ENCODE data around the gene CHD2.

The CHD2 gene

DNA sequence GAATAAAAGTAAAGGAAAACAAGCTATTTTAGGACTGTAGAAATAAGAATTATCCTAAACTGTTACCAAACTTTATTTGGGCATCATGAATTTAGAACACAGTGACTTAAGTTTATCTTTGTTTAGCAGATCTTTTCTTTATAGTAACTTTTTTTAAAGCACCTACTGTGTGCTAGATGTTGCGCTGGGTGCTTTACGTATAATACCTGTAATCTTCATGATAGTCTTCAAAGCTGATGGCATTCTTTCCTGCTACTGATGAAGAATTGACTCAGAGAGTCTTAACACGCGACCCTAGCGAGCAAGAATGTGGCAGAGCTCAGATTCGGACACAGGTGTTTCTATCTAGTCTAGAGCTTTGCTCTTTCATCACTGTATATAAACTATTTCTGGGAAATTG lies 53.9 kb downstream of the CHD2 start:
- Histone ChIP-seq H3K27me3 (ENCODE audit: insufficient read depth, low read length, poor library complexity) (no peaks in the 10 kb centered on the region), H3K9ac (ENCODE audit: low read depth, low read length) (no peak overlapping the region), H3K4me1 (ENCODE audit: insufficient read depth, low read length) (no peaks in the 10 kb centered on the region), H3K27ac (ENCODE audit: low read length) (no peak overlapping the region), H3K79me2 (ENCODE audit: insufficient read depth, low read length) (peaks cover 67% of the 10 kb centered on the region), H3K4me2 (ENCODE audit: insufficient read depth, low read length) (no peak overlapping the region), H3K4me3 (ENCODE audit: low read depth in 1 of 2, low read length in 2 of 2) (no peak overlapping the region), H3K9me3 (ENCODE audit: insufficient read depth, low read length, severe bottlenecking) (peaks cover 9% of the 10 kb centered on the region), H3K36me3 (ENCODE audit: insufficient read depth, low read length) (peaks cover 100% of the 10 kb centered on the region), H2AFZ (ENCODE audit: low read depth, low read length) (no peak overlapping the region), H4K20me1 (ENCODE audit: insufficient read depth, low read length) (no peaks in the 10 kb centered on the region)
- ATAC-seq (ENCODE audit: insufficient read depth, low read depth), result no peak
- TF ChIP-seq CTCF (IDR thresholded peaks at IDR 0.05; ENCODE audit: borderline replicate concordance, extremely low read depth, low read length, poor library complexity, severe bottlenecking) (no peak), EZH2 (IDR thresholded peaks at IDR 0.05; ENCODE audit: borderline replicate concordance, low read depth, low read length, severe bottlenecking) (no peak)
- DNase-seq, result no peak

GRCh38 chr15:92954578-92954977 lies 54.5 kb downstream of the CHD2 start:
- no peaks in the 10 kb centered on the region for H4K20me1 ChIP-seq (ENCODE audit: insufficient read depth, low read length)
- H3K4me3 ChIP-seq (ENCODE audit: low read depth in 1 of 2, low read length in 2 of 2), result no peak overlapping the region
- H3K4me2 ChIP-seq (ENCODE audit: insufficient read depth, low read length), result no peak overlapping the region
- H2AFZ ChIP-seq (ENCODE audit: low read depth, low read length), result no peak overlapping the region
- H3K4me1 ChIP-seq (ENCODE audit: insufficient read depth, low read length), result no peaks in the 10 kb centered on the region
- ATAC-seq (ENCODE audit: insufficient read depth, low read depth), result no peak
- no peak overlapping the region for H3K9ac ChIP-seq (ENCODE audit: low read depth, low read length)
- no peaks in the 10 kb centered on the region for H3K27me3 ChIP-seq (ENCODE audit: insufficient read depth, low read length, poor library complexity)
- peak; percentile 17 for DNase-seq
- peaks cover 72% of the 10 kb centered on the region for H3K79me2 ChIP-seq (ENCODE audit: insufficient read depth, low read length)
- TF ChIP-seq CTCF (IDR thresholded peaks at IDR 0.05; ENCODE audit: borderline replicate concordance, extremely low read depth, low read length, poor library complexity, severe bottlenecking) (peak; percentile 49), EZH2 (IDR thresholded peaks at IDR 0.05; ENCODE audit: borderline replicate concordance, low read depth, low read length, severe bottlenecking) (no peak)
- H3K36me3 ChIP-seq (ENCODE audit: insufficient read depth, low read length), result peaks cover 100% of the 10 kb centered on the region
- H3K27ac ChIP-seq (ENCODE audit: low read length), result no peak overlapping the region
- peaks cover 3% of the 10 kb centered on the region for H3K9me3 ChIP-seq (ENCODE audit: insufficient read depth, low read length, severe bottlenecking)

GRCh38 chr15:92955706-92956105 lies 55.6 kb downstream of the CHD2 start:
- Histone ChIP-seq H2AFZ (ENCODE audit: low read depth, low read length) (no peak overlapping the region), H4K20me1 (ENCODE audit: insufficient read depth, low read length) (no peaks in the 10 kb centered on the region), H3K9ac (ENCODE audit: low read depth, low read length) (no peak overlapping the region), H3K27ac (ENCODE audit: low read length) (no peak overlapping the region), H3K4me2 (ENCODE audit: insufficient read depth, low read length) (no peak overlapping the region), H3K4me1 (ENCODE audit: insufficient read depth, low read length) (no peaks in the 10 kb centered on the region), H3K36me3 (ENCODE audit: insufficient read depth, low read length) (peaks cover 100% of the 10 kb centered on the region), H3K9me3 (ENCODE audit: insufficient read depth, low read length, severe bottlenecking) (no peaks in the 10 kb centered on the region), H3K27me3 (ENCODE audit: insufficient read depth, low read length, poor library complexity) (no peaks in the 10 kb centered on the region), H3K79me2 (ENCODE audit: insufficient read depth, low read length) (peaks cover 80% of the 10 kb centered on the region), H3K4me3 (ENCODE audit: low read depth in 1 of 2, low read length in 2 of 2) (no peak overlapping the region)
- TF ChIP-seq EZH2 (IDR thresholded peaks at IDR 0.05; ENCODE audit: borderline replicate concordance, low read depth, low read length, severe bottlenecking) (no peak), CTCF (IDR thresholded peaks at IDR 0.05; ENCODE audit: borderline replicate concordance, extremely low read depth, low read length, poor library complexity, severe bottlenecking) (no peak)
- ATAC-seq (ENCODE audit: insufficient read depth, low read depth) (no peak), DNase-seq (no peak)

DNA sequence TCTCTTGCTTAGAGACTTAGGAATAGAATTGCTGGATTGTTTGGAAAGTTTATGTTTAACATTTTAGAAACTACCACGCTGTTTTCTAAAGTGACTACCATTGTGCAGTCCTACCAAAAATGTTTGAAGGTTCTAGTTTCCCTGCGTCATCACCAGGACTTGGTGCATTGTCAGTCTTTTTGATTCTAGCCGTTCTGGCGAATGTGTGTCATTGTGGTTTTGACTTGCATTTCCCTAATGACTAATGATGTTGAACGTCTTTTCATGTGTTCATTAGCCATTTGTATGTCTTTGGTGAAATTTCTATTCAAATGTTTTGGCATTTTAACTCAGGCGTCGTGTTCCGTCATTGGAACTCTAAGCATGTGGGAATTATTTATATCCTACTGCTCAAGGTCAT lies 58.0 kb downstream of the CHD2 start:
- Histone ChIP-seq H3K4me2 (ENCODE audit: insufficient read depth, low read length) (no peak overlapping the region), H3K9me3 (ENCODE audit: insufficient read depth, low read length, severe bottlenecking) (no peaks in the 10 kb centered on the region), H3K9ac (ENCODE audit: low read depth, low read length) (no peak overlapping the region), H3K4me1 (ENCODE audit: insufficient read depth, low read length) (no peaks in the 10 kb centered on the region), H3K4me3 (ENCODE audit: low read depth in 1 of 2, low read length in 2 of 2) (no peak overlapping the region), H4K20me1 (ENCODE audit: insufficient read depth, low read length) (no peaks in the 10 kb centered on the region), H3K36me3 (ENCODE audit: insufficient read depth, low read length) (peaks cover 100% of the 10 kb centered on the region), H3K27ac (ENCODE audit: low read length) (no peak overlapping the region), H2AFZ (ENCODE audit: low read depth, low read length) (no peak overlapping the region), H3K27me3 (ENCODE audit: insufficient read depth, low read length, poor library complexity) (no peaks in the 10 kb centered on the region), H3K79me2 (ENCODE audit: insufficient read depth, low read length) (peaks cover 89% of the 10 kb centered on the region)
- DNase-seq (no peak), ATAC-seq (ENCODE audit: insufficient read depth, low read depth) (no peak)
- TF ChIP-seq EZH2 (IDR thresholded peaks at IDR 0.05; ENCODE audit: borderline replicate concordance, low read depth, low read length, severe bottlenecking), result no peak
- TF ChIP-seq CTCF (IDR thresholded peaks at IDR 0.05; ENCODE audit: borderline replicate concordance, extremely low read depth, low read length, poor library complexity, severe bottlenecking), result no peak
